ENCODE results near the gene P3R3URF. TPM values are rescaled to one million over a fixed set of nuclear protein-coding genes. Genes with fewer than 3 reads are reported as not detected.
A peak's percentile ranks its signal among the peaks of the same experiment; 100 is the strongest.

P3R3URF gene
- total RNA-seq, 1 donor from 2014 or later = not detected

- Histone ChIP-seq H3K27ac (ENCODE audit: low read depth, low read length) (no peak overlapping the region), H3K4me1 (ENCODE audit: control insufficient read depth in 3 of 3, insufficient read depth in 3 of 3, low read length in 3 of 3) (no peaks in the 10 kb centered on the region), H3K4me3 (ENCODE audit: low read length in 3 of 3) (no peak overlapping the region), H3K27me3 (ENCODE audit: control insufficient read depth in 3 of 3, insufficient read depth in 3 of 3, low read length in 3 of 3) (no peaks in the 10 kb centered on the region), H3K36me3 (ENCODE audit: control insufficient read depth in 3 of 3, insufficient read depth in 3 of 3, low read length in 3 of 3) (no peaks in the 10 kb centered on the region), H3K9me3 (ENCODE audit: control insufficient read depth in 3 of 3, low read length in 3 of 3) (no peaks in the 10 kb centered on the region), H3K9ac (ENCODE audit: low read depth in 1 of 3, low read length in 3 of 3) (no peak overlapping the region)
These were observed 16.8 kb downstream of the P3R3URF start for GRCh38 chr1:46159516-46159915.

GRCh38 chr1:46158312-46159281 is 17.7 kb downstream of the P3R3URF start:
- no peaks in the 10 kb centered on the region for H3K36me3 ChIP-seq (ENCODE audit: control insufficient read depth in 3 of 3, insufficient read depth in 3 of 3, low read length in 3 of 3)
- no peak overlapping the region for H3K27ac ChIP-seq (ENCODE audit: low read depth, low read length)
- no peaks in the 10 kb centered on the region for H3K27me3 ChIP-seq (ENCODE audit: control insufficient read depth in 3 of 3, insufficient read depth in 3 of 3, low read length in 3 of 3)
- H3K4me1 ChIP-seq (ENCODE audit: control insufficient read depth in 3 of 3, insufficient read depth in 3 of 3, low read length in 3 of 3) = no peaks in the 10 kb centered on the region
- H3K9me3 ChIP-seq (ENCODE audit: control insufficient read depth in 3 of 3, low read length in 3 of 3) = no peaks in the 10 kb centered on the region
- no peak overlapping the region for H3K9ac ChIP-seq (ENCODE audit: low read depth in 1 of 3, low read length in 3 of 3)
- no peak overlapping the region for H3K4me3 ChIP-seq (ENCODE audit: low read length in 3 of 3)

- Histone ChIP-seq H3K27ac (ENCODE audit: low read depth, low read length) (no peak overlapping the region), H3K27me3 (ENCODE audit: control insufficient read depth in 3 of 3, insufficient read depth in 3 of 3, low read length in 3 of 3) (no peaks in the 10 kb centered on the region), H3K4me3 (ENCODE audit: low read length in 3 of 3) (no peak overlapping the region), H3K9ac (ENCODE audit: low read depth in 1 of 3, low read length in 3 of 3) (no peak overlapping the region), H3K9me3 (ENCODE audit: control insufficient read depth in 3 of 3, low read length in 3 of 3) (no peaks in the 10 kb centered on the region), H3K4me1 (ENCODE audit: control insufficient read depth in 3 of 3, insufficient read depth in 3 of 3, low read length in 3 of 3) (no peaks in the 10 kb centered on the region), H3K36me3 (ENCODE audit: control insufficient read depth in 3 of 3, insufficient read depth in 3 of 3, low read length in 3 of 3) (no peaks in the 10 kb centered on the region)
These were observed 18.4 kb downstream of the P3R3URF start for GRCh38 chr1:46157916-46158311.

GRCh38 chr1:46153732-46154131 is 22.6 kb downstream of the P3R3URF start:
- Histone ChIP-seq H3K27ac (ENCODE audit: low read depth, low read length) (no peak overlapping the region), H3K9me3 (ENCODE audit: control insufficient read depth in 3 of 3, low read length in 3 of 3) (no peaks in the 10 kb centered on the region), H3K4me1 (ENCODE audit: control insufficient read depth in 3 of 3, insufficient read depth in 3 of 3, low read length in 3 of 3) (no peaks in the 10 kb centered on the region), H3K36me3 (ENCODE audit: control insufficient read depth in 3 of 3, insufficient read depth in 3 of 3, low read length in 3 of 3) (no peaks in the 10 kb centered on the region), H3K9ac (ENCODE audit: low read depth in 1 of 3, low read length in 3 of 3) (no peak overlapping the region), H3K27me3 (ENCODE audit: control insufficient read depth in 3 of 3, insufficient read depth in 3 of 3, low read length in 3 of 3) (no peaks in the 10 kb centered on the region), H3K4me3 (ENCODE audit: low read length in 3 of 3) (no peak overlapping the region)

GRCh38 chr1:46153228-46153627 is 23.1 kb downstream of the P3R3URF start:
- H3K4me1 ChIP-seq (ENCODE audit: control insufficient read depth in 3 of 3, insufficient read depth in 3 of 3, low read length in 3 of 3) = no peaks in the 10 kb centered on the region
- H3K27me3 ChIP-seq (ENCODE audit: control insufficient read depth in 3 of 3, insufficient read depth in 3 of 3, low read length in 3 of 3) = no peaks in the 10 kb centered on the region
- H3K4me3 ChIP-seq (ENCODE audit: low read length in 3 of 3) = no peak overlapping the region
- H3K9me3 ChIP-seq (ENCODE audit: control insufficient read depth in 3 of 3, low read length in 3 of 3) = no peaks in the 10 kb centered on the region
- no peaks in the 10 kb centered on the region for H3K36me3 ChIP-seq (ENCODE audit: control insufficient read depth in 3 of 3, insufficient read depth in 3 of 3, low read length in 3 of 3)
- H3K9ac ChIP-seq (ENCODE audit: low read depth in 1 of 3, low read length in 3 of 3) = no peak overlapping the region
- no peak overlapping the region for H3K27ac ChIP-seq (ENCODE audit: low read depth, low read length)

GRCh38 chr1:46152016-46152415 is 24.3 kb downstream of the P3R3URF start:
- Histone ChIP-seq H3K36me3 (ENCODE audit: control insufficient read depth in 3 of 3, insufficient read depth in 3 of 3, low read length in 3 of 3) (no peaks in the 10 kb centered on the region), H3K27ac (ENCODE audit: low read depth, low read length) (no peak overlapping the region), H3K27me3 (ENCODE audit: control insufficient read depth in 3 of 3, insufficient read depth in 3 of 3, low read length in 3 of 3) (no peaks in the 10 kb centered on the region), H3K4me3 (ENCODE audit: low read length in 3 of 3) (no peak overlapping the region), H3K9ac (ENCODE audit: low read depth in 1 of 3, low read length in 3 of 3) (no peak overlapping the region), H3K4me1 (ENCODE audit: control insufficient read depth in 3 of 3, insufficient read depth in 3 of 3, low read length in 3 of 3) (no peaks in the 10 kb centered on the region), H3K9me3 (ENCODE audit: control insufficient read depth in 3 of 3, low read length in 3 of 3) (no peaks in the 10 kb centered on the region)

- Histone ChIP-seq H3K36me3 (ENCODE audit: control insufficient read depth in 3 of 3, insufficient read depth in 3 of 3, low read length in 3 of 3) (no peaks in the 10 kb centered on the region), H3K27ac (ENCODE audit: low read depth, low read length) (peak overlapping the region; percentile 65), H3K4me1 (ENCODE audit: control insufficient read depth in 3 of 3, insufficient read depth in 3 of 3, low read length in 3 of 3) (no peaks in the 10 kb centered on the region), H3K4me3 (ENCODE audit: low read length in 3 of 3) (no peak overlapping the region), H3K27me3 (ENCODE audit: control insufficient read depth in 3 of 3, insufficient read depth in 3 of 3, low read length in 3 of 3) (no peaks in the 10 kb centered on the region), H3K9ac (ENCODE audit: low read depth in 1 of 3, low read length in 3 of 3) (no peak overlapping the region), H3K9me3 (ENCODE audit: control insufficient read depth in 3 of 3, low read length in 3 of 3) (no peaks in the 10 kb centered on the region)
These were observed 26.2 kb downstream of the P3R3URF start for GRCh38 chr1:46150085-46150484.

- H3K27ac ChIP-seq (ENCODE audit: low read depth, low read length) = no peak overlapping the region
- H3K36me3 ChIP-seq (ENCODE audit: control insufficient read depth in 3 of 3, insufficient read depth in 3 of 3, low read length in 3 of 3) = no peaks in the 10 kb centered on the region
- H3K4me3 ChIP-seq (ENCODE audit: low read length in 3 of 3) = no peak overlapping the region
- H3K9ac ChIP-seq (ENCODE audit: low read depth in 1 of 3, low read length in 3 of 3) = no peak overlapping the region
- H3K4me1 ChIP-seq (ENCODE audit: control insufficient read depth in 3 of 3, insufficient read depth in 3 of 3, low read length in 3 of 3) = no peaks in the 10 kb centered on the region
- H3K27me3 ChIP-seq (ENCODE audit: control insufficient read depth in 3 of 3, insufficient read depth in 3 of 3, low read length in 3 of 3) = no peaks in the 10 kb centered on the region
- H3K9me3 ChIP-seq (ENCODE audit: control insufficient read depth in 3 of 3, low read length in 3 of 3) = no peaks in the 10 kb centered on the region
These were observed 28.0 kb downstream of the P3R3URF start for GRCh38 chr1:46148318-46148717.

- no peak overlapping the region for H3K9ac ChIP-seq (ENCODE audit: low read depth in 1 of 3, low read length in 3 of 3)
- no peaks in the 10 kb centered on the region for H3K36me3 ChIP-seq (ENCODE audit: control insufficient read depth in 3 of 3, insufficient read depth in 3 of 3, low read length in 3 of 3)
- peak overlapping the region; percentile 60 for H3K27ac ChIP-seq (ENCODE audit: low read depth, low read length)
- H3K27me3 ChIP-seq (ENCODE audit: control insufficient read depth in 3 of 3, insufficient read depth in 3 of 3, low read length in 3 of 3) = no peaks in the 10 kb centered on the region
- peak overlapping the region in 1 of 3 donors; percentile 16 for H3K4me3 ChIP-seq (ENCODE audit: low read length in 3 of 3)
- H3K4me1 ChIP-seq (ENCODE audit: control insufficient read depth in 3 of 3, insufficient read depth in 3 of 3, low read length in 3 of 3) = peaks cover 22 to 24% (median 22%) of the 10 kb centered on the region in 3 donors
- no peaks in the 10 kb centered on the region for H3K9me3 ChIP-seq (ENCODE audit: control insufficient read depth in 3 of 3, low read length in 3 of 3)
These were observed 38.4 kb downstream of the P3R3URF start for GRCh38 chr1:46137916-46138315.

- no peak overlapping the region for H3K9ac ChIP-seq (ENCODE audit: low read depth in 1 of 3, low read length in 3 of 3)
- no peaks in the 10 kb centered on the region for H3K36me3 ChIP-seq (ENCODE audit: control insufficient read depth in 3 of 3, insufficient read depth in 3 of 3, low read length in 3 of 3)
- H3K4me3 ChIP-seq (ENCODE audit: low read length in 3 of 3) = no peak overlapping the region
- no peaks in the 10 kb centered on the region for H3K27me3 ChIP-seq (ENCODE audit: control insufficient read depth in 3 of 3, insufficient read depth in 3 of 3, low read length in 3 of 3)
- H3K4me1 ChIP-seq (ENCODE audit: control insufficient read depth in 3 of 3, insufficient read depth in 3 of 3, low read length in 3 of 3) = peaks cover 22 to 26% (median 22%) of the 10 kb centered on the region in 3 donors
- peak overlapping the region; percentile 15 for H3K27ac ChIP-seq (ENCODE audit: low read depth, low read length)
- no peaks in the 10 kb centered on the region for H3K9me3 ChIP-seq (ENCODE audit: control insufficient read depth in 3 of 3, low read length in 3 of 3)
These were observed 39.6 kb downstream of the P3R3URF start for GRCh38 chr1:46136711-46137110.
